ENCODE measurements around the gene RGS7. TPM values are rescaled to one million over a fixed set of nuclear protein-coding genes. Genes with fewer than 3 reads are reported as not detected.

Gene RGS7
- total and polyA plus RNA-seq, 2 of the 8 experiments (the other 6 are each of a cell fraction or from before 2014, with no cell fraction given): 1.6 to 3.0 TPM

DNA sequence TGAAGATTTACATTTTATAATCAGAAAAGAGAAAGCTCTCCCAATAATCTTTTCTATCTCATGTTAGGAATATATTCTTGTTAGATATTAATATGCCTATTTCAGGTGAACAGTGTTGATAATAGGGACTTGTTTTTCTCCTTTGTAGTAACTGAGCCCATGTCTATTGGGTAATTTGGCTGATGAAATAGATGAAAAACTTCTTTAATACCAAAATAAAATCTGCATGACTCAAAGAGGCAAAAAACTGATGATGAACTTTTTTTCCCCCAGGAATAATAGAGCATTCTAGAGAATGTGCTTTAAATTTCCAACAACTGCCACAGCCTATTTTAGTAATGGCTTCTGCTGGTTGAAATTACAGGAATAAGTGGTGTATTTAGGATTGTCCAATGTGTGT, 566.1 kb downstream of the RGS7 start:
- Histone ChIP-seq H3K56ac (replicated peaks; ENCODE audit: insufficient read length, low read depth, low read length) (no peak overlapping the region), H2BK15ac (ENCODE audit: low read length) (no peak overlapping the region), H2BK20ac (ENCODE audit: low read length) (no peak overlapping the region), H3K4me2 (ENCODE audit: insufficient read depth in 1 of 2, low read depth in 2 of 2, low read length in 2 of 2) (no peak overlapping the region), H2BK5ac (ENCODE audit: low read depth, low read length) (no peak overlapping the region), H3K79me2 (ENCODE audit: control insufficient read depth in 1 of 2, insufficient read depth in 2 of 2, low read length in 2 of 2) (no peaks in the 10 kb centered on the region), H4K5ac (ENCODE audit: insufficient read length, low read depth, low read length) (no peak overlapping the region), H2BK120ac (replicated peaks; ENCODE audit: low read depth, low read length) (no peak overlapping the region), H3K36me3 (ENCODE audit: control insufficient read depth in 2 of 4, insufficient read depth in 4 of 4, low read length in 3 of 4) (no peaks in the 10 kb centered on the region), H4K20me1 (replicated peaks in 1 of 2; ENCODE audit: control insufficient read depth in 1 of 2, insufficient read depth in 2 of 2, low read length in 2 of 2) (no peaks in the 10 kb centered on the region), H2BK12ac (ENCODE audit: low read depth, low read length) (no peak overlapping the region), H3K23me2 (ENCODE audit: low read depth, low read length) (no peaks in the 10 kb centered on the region), H3K14ac (ENCODE audit: insufficient read length) (no peak overlapping the region), H2AK5ac (ENCODE audit: low read depth, low read length) (no peak overlapping the region), H3K9ac (replicated peaks in 1 of 4; ENCODE audit: extremely low read depth in 1 of 4, low read depth in 3 of 4, low read length in 3 of 4) (no peak overlapping the region), H3K18ac (ENCODE audit: extremely low read depth, low read length) (no peak overlapping the region), H3K27ac (ENCODE audit: low read depth, low read length) (no peak overlapping the region), H4K91ac (replicated peaks; ENCODE audit: insufficient read length, low read length) (no peak overlapping the region), H3K27me3 (replicated peaks in 1 of 4; ENCODE audit: control insufficient read depth in 3 of 4, extremely low read depth in 1 of 4, insufficient read depth in 3 of 4, low read length in 3 of 4) (no peaks in the 10 kb centered on the region), H3K79me1 (ENCODE audit: low read depth, low read length) (no peaks in the 10 kb centered on the region), H3K23ac (ENCODE audit: insufficient read length) (no peak overlapping the region), H3K4ac (replicated peaks; ENCODE audit: insufficient read length, low read depth, low read length) (no peak overlapping the region), H3K9me3 (ENCODE audit: insufficient read depth in 2 of 2, low read depth in 1 of 2, low read length in 1 of 2) (no peaks in the 10 kb centered on the region), H4K8ac (ENCODE audit: extremely low read depth, insufficient read depth, low read length) (no peak overlapping the region), H2AFZ (ENCODE audit: low read length) (no peak overlapping the region), H3K4me1 (replicated peaks in 1 of 4; ENCODE audit: control insufficient read depth in 3 of 4, insufficient read depth in 4 of 4, low read length in 3 of 4) (no peaks in the 10 kb centered on the region), H3K4me3 (ENCODE audit: extremely low read depth in 1 of 4, insufficient read depth in 2 of 4, low read depth in 3 of 4, low read length in 4 of 4) (no peak overlapping the region)
- FAIRE-seq: no peak
- no peak for TF ChIP-seq SIRT6 (IDR thresholded peaks at IDR 0.05; ENCODE audit: low read length)
- TF ChIP-seq NANOG (IDR thresholded peaks at IDR 0.05; ENCODE audit: insufficient read depth, low read depth, low read length, poor library complexity, severe bottlenecking): no peak
- no peak for TF ChIP-seq SIX5 (IDR thresholded peaks at IDR 0.05; ENCODE audit: low read depth, low read length)
- no peak for TF ChIP-seq BACH1 (IDR thresholded peaks at IDR 0.05; ENCODE audit: low read length)
- TF ChIP-seq TAF1 (IDR thresholded peaks at IDR 0.05; ENCODE audit: low read depth, low read length): no peak
- no peak for TF ChIP-seq TBP (IDR thresholded peaks at IDR 0.05; ENCODE audit: low read depth, low read length)
- TF ChIP-seq GABPA (IDR thresholded peaks at IDR 0.05; ENCODE audit: borderline replicate concordance, insufficient read depth, low read length): no peak
- ChIA-PET POLR2A (ENCODE audit: partially characterized antibody) (no interaction called here), CTCF (ENCODE audit: partially characterized antibody) (no interaction called here)
- no peak for DNase-seq (ENCODE audit: low read depth in 1 of 2, low spot score in 2 of 2)
